Activated CD8-positive, alpha-beta T cell treated with anti-CD3 and anti-CD28 coated beads for 36 hours (primary cell): ENCODE data around the gene PDE3B. TPM values are rescaled to one million over a fixed set of nuclear protein-coding genes. Genes with fewer than 3 reads are reported as not detected.
"Not testable (repeated sequence)": the region's sequence is repeated elsewhere in the genome, so short reads cannot be mapped to it uniquely, and the experiment has no call there.

Experiments used
- ATAC-seq: fragments of 200-7000 bp; cut with Tn5 transposase; one replicate; pipeline ENCODE4 v1.10.0; 2021; ENCODE audit warnings: mild to moderate bottlenecking, moderate library complexity
- CTCF ChIA-PET: fragments of 350-600 bp; sonication (Branson Sonifier 250); formaldehyde crosslinking; loops from one replicate; lab custom pipeline; 2021; ENCODE audit warnings: antibody characterized with exemption; lab: Charles Lee
- POLR2A ChIA-PET: fragments of 350-600 bp; sonication (Branson Sonifier 250); formaldehyde crosslinking; loops from one replicate; lab custom pipeline; 2021; ENCODE audit warnings: antibody characterized with exemption; lab: Charles Lee
- DNase-seq: peaks from one replicate; pipeline ENCODE4 v3.0.0-alpha.2; 2020
- H3K27ac Mint-ChIP-seq: one replicate; pipeline ENCODE4 v1.8.0; 2021; ENCODE audit warnings: mild to moderate bottlenecking, mixed read lengths
- H3K27me3 Mint-ChIP-seq: one replicate; pipeline ENCODE4 v1.8.0; 2021; ENCODE audit warnings: mixed read lengths
- H3K36me3 Mint-ChIP-seq: one replicate; pipeline ENCODE4 v1.8.0; 2021; ENCODE audit warnings: low read depth, mixed read lengths
- H3K4me1 Mint-ChIP-seq: one replicate; pipeline ENCODE4 v1.8.0; 2021; ENCODE audit warnings: low read depth, mixed read lengths
- H3K4me3 Mint-ChIP-seq: one replicate; pipeline ENCODE4 v1.8.0; 2021; ENCODE audit warnings: mild to moderate bottlenecking, moderate library complexity, mixed read lengths
- H3K9me3 Mint-ChIP-seq: one replicate; pipeline ENCODE4 v1.8.0; 2021; ENCODE audit warnings: mixed read lengths
- CTCF ChIP-seq: fragments of 200-600 bp; IDR thresholded peaks from one replicate; pipeline ENCODE4 v1.8.0; 2022; ENCODE audit warnings: antibody characterized with exemption, mild to moderate bottlenecking
- intact Hi-C: fragments of 100-400 bp; cut with micrococcal nuclease; formaldehyde crosslinking; loops from one replicate; pipeline ENCODE4 v1.10.0; 2022
- total RNA-seq, 2 experiments: library from RNA; stranded (reverse); gene quantifications; one replicate each; pipeline ENCODE4 v1.2.3, GENCODE V29; 2021

Gene PDE3B
- total RNA-seq, 2 experiments from 2014 or later: 42.3 to 43.1 TPM

GRCh38 chr11:14722496-14722895 is 78.9 kb downstream of the PDE3B start:
- Mint-ChIP-seq H3K27ac (no peak overlapping the region), H3K27me3 (no peaks in the 10 kb centered on the region), H3K9me3 (peaks cover 3% of the 10 kb centered on the region), H3K36me3 (peaks cover 8% of the 10 kb centered on the region), H3K4me1 (peaks cover 32% of the 10 kb centered on the region), H3K4me3 (no peak overlapping the region)
- CTCF ChIA-PET: interaction anchor here (0.8 kb wide), 1 partner anchor 185 kb away, joined by 3 read pairs; no protein-coding TSS in a partner anchor
- intact Hi-C loops: no loop called here
- POLR2A ChIA-PET: no interaction called here
- ATAC-seq (no peak), DNase-seq (no peak)
- TF ChIP-seq CTCF: no peak

- H3K27ac Mint-ChIP-seq: no peak overlapping the region
- ChIA-PET POLR2A (no interaction called here), CTCF (interaction anchor here (1.1 to 1.4 kb wide), 2 partner anchors 12 to 49 kb away, joined by 3 read pairs; no protein-coding TSS in a partner anchor)
- peaks cover 13% of the 10 kb centered on the region for H3K36me3 Mint-ChIP-seq
- no peaks in the 10 kb centered on the region for H3K27me3 Mint-ChIP-seq
- no peak overlapping the region for H3K4me3 Mint-ChIP-seq
- peaks cover 3% of the 10 kb centered on the region for H3K9me3 Mint-ChIP-seq
- no peak for ATAC-seq
- peaks cover 50% of the 10 kb centered on the region for H3K4me1 Mint-ChIP-seq
- no peak for TF ChIP-seq CTCF
- no peak for DNase-seq
- intact Hi-C loops: no loop called here
These were observed 81.5 kb downstream of the PDE3B start for GRCh38 chr11:14725150-14725549.

- intact Hi-C loops: no loop called here
- Mint-ChIP-seq H3K9me3 (peaks cover 2% of the 10 kb centered on the region), H3K4me1 (peaks cover 54% of the 10 kb centered on the region), H3K36me3 (peaks cover 18% of the 10 kb centered on the region), H3K27ac (no peak overlapping the region), H3K4me3 (no peak overlapping the region), H3K27me3 (no peaks in the 10 kb centered on the region)
- ChIA-PET POLR2A (interaction anchor here (1.1 kb wide), 1 partner anchor 207 kb away, joined by 4 read pairs; the partner anchor contains the start of gene PSMA1), CTCF (no interaction called here)
- TF ChIP-seq CTCF: no peak
- ATAC-seq (no peak), DNase-seq (no peak)
These were observed 83.6 kb downstream of the PDE3B start for GRCh38 chr11:14727215-14727614.

GRCh38 chr11:14727746-14728145 is 84.1 kb downstream of the PDE3B start:
- H3K27ac Mint-ChIP-seq: no peak overlapping the region
- peaks cover 2% of the 10 kb centered on the region for H3K9me3 Mint-ChIP-seq
- peaks cover 18% of the 10 kb centered on the region for H3K36me3 Mint-ChIP-seq
- DNase-seq: no peak
- no peak overlapping the region for H3K4me3 Mint-ChIP-seq
- POLR2A ChIA-PET: no interaction called here
- no peak for TF ChIP-seq CTCF
- no peaks in the 10 kb centered on the region for H3K27me3 Mint-ChIP-seq
- intact Hi-C loops: no loop called here
- peaks cover 56% of the 10 kb centered on the region for H3K4me1 Mint-ChIP-seq
- CTCF ChIA-PET: interaction anchor here (1.3 to 1.9 kb wide), 2 partner anchors 38 to 179 kb away, joined by 3 to 8 read pairs; no protein-coding TSS in a partner anchor
- ATAC-seq: no peak

- peaks cover 43% of the 10 kb centered on the region for H3K9me3 Mint-ChIP-seq
- CTCF ChIA-PET, intact Hi-C loops, ATAC-seq, H3K4me3 Mint-ChIP-seq, DNase-seq, H3K27me3 Mint-ChIP-seq: not testable (repeated sequence)
- peaks cover 73% of the 10 kb centered on the region for H3K4me1 Mint-ChIP-seq
- POLR2A ChIA-PET: interaction anchor here (0.6 kb wide), 1 partner anchor 294 kb away, joined by 4 read pairs; no protein-coding TSS in a partner anchor
- H3K36me3 Mint-ChIP-seq: peaks cover 77% of the 10 kb centered on the region
- H3K27ac Mint-ChIP-seq: peak overlapping the region; percentile 1
These were observed 96.9 kb downstream of the PDE3B start for GRCh38 chr11:14740539-14740938.
